ENCODE data around the gene KLRG1. TPM values are rescaled to one million over a fixed set of nuclear protein-coding genes. Genes with fewer than 3 reads are reported as not detected.

The KLRG1 gene
- total RNA-seq, 2 experiments from 2014 or later: 4.9 to 12.5 TPM

- TSS peak; percentile 70 for BruUV-seq (replicated peaks)
- H3K79me2 ChIP-seq (ENCODE audit: insufficient read depth, low read depth, low read length): peaks cover 54% of the 10 kb centered on the region
- peaks cover 26% of the 10 kb centered on the region for H3K9me3 ChIP-seq (ENCODE audit: low read length)
- H3K4me2 ChIP-seq (ENCODE audit: low read length): peak overlapping the region; percentile 98
- TF ChIP-seq EZH2phosphoT487 (IDR thresholded peaks at IDR 0.05; ENCODE audit: borderline replicate concordance, low read depth, low read length) (no peak), CTCF (conservative IDR thresholded peaks at IDR 0.05; ENCODE audit: low read length) (peak; percentile 22; the same call in 1 of the 2 replicates)
- no peaks in the 10 kb centered on the region for H3K9me2 ChIP-seq (ENCODE audit: insufficient read depth, low read length)
- peak overlapping the region; percentile 88 for H3K4me3 ChIP-seq (ENCODE audit: low read depth, low read length, poor library complexity, severe bottlenecking)
- peaks cover 28% of the 10 kb centered on the region for H3K4me1 ChIP-seq (ENCODE audit: insufficient read depth, low read length, poor library complexity, severe bottlenecking)
- peak overlapping the region; percentile 83 for H3K27ac ChIP-seq (ENCODE audit: low read depth, low read length, poor library complexity, severe bottlenecking)
- intact Hi-C loops (cut with micrococcal nuclease; ENCODE audit: unreplicated experiment): loop anchor here (2.0 kb wide), 1 partner anchor 89 kb away; no protein-coding TSS in a partner anchor
- ChIA-PET POLR2A (interaction anchor here (0.6 to 1.6 kb wide), 13 partner anchors 11 to 426 kb away, joined by 3 to 6 read pairs (median 3); no protein-coding TSS in a partner anchor), CTCF (ENCODE audit: unreplicated experiment) (no interaction called here)
- H4K20me1 ChIP-seq (ENCODE audit: insufficient read depth, low read length): peaks cover 30% of the 10 kb centered on the region
- DNase-seq (ENCODE audit: low spot score): no peak
- peaks cover 61% of the 10 kb centered on the region for H3K36me3 ChIP-seq (ENCODE audit: insufficient read depth, low read length)
- peak overlapping the region; percentile 88 for H2AFZ ChIP-seq (ENCODE audit: low read length)
These were observed 39.2 kb upstream of the KLRG1 start for GRCh38 chr12:8950221-8950527.

GRCh38 chr12:8950702-8951478 lies 38.5 kb upstream of the KLRG1 start:
- DNase-seq (ENCODE audit: low spot score): no peak
- intact Hi-C loops (cut with micrococcal nuclease; ENCODE audit: unreplicated experiment): loop anchor here (2.0 kb wide), 1 partner anchor 88 kb away; no protein-coding TSS in a partner anchor
- TF ChIP-seq CTCF (conservative IDR thresholded peaks at IDR 0.05; ENCODE audit: low read length) (no peak), EZH2phosphoT487 (IDR thresholded peaks at IDR 0.05; ENCODE audit: borderline replicate concordance, low read depth, low read length) (no peak)
- Histone ChIP-seq H2AFZ (ENCODE audit: low read length) (peak overlapping the region; percentile 88), H3K4me3 (ENCODE audit: low read depth, low read length, poor library complexity, severe bottlenecking) (peak overlapping the region; percentile 88), H3K79me2 (ENCODE audit: insufficient read depth, low read depth, low read length) (peaks cover 50% of the 10 kb centered on the region), H3K27ac (ENCODE audit: low read depth, low read length, poor library complexity, severe bottlenecking) (peak overlapping the region; percentile 83), H3K4me2 (ENCODE audit: low read length) (peak overlapping the region; percentile 98), H3K9me3 (ENCODE audit: low read length) (peaks cover 28% of the 10 kb centered on the region), H4K20me1 (ENCODE audit: insufficient read depth, low read length) (peaks cover 30% of the 10 kb centered on the region), H3K36me3 (ENCODE audit: insufficient read depth, low read length) (peaks cover 61% of the 10 kb centered on the region), H3K9me2 (ENCODE audit: insufficient read depth, low read length) (no peaks in the 10 kb centered on the region), H3K4me1 (ENCODE audit: insufficient read depth, low read length, poor library complexity, severe bottlenecking) (peaks cover 28% of the 10 kb centered on the region)
- CTCF ChIA-PET (ENCODE audit: unreplicated experiment): interaction anchor here (0.6 kb wide), 1 partner anchor 37 kb away, joined by 3 read pairs; no protein-coding TSS in a partner anchor
- BruUV-seq (replicated peaks): no TSS peak
- POLR2A ChIA-PET: interaction anchor here (0.5 to 1.6 kb wide), 10 partner anchors 11 to 427 kb away, joined by 3 to 6 read pairs (median 4); no protein-coding TSS in a partner anchor

Measured in OCI-LY7 (cell line).